Measurements from ENCODE around the gene WWC1.

WWC1 gene

GRCh38 chr5:168291342-168291963 lies at the start of gene WWC1:
Gene WWC1 (plus strand): TSS chr5:168291645. CDS start chr5:168292153, 508 bp downstream.
- no peak for DNase-seq (ENCODE audit: low read depth)

- DNase-seq (ENCODE audit: low read depth): no peak
Measured at GRCh38 chr5:168244838-168245559, 46.4 kb upstream of the WWC1 start.

- no peak for DNase-seq (ENCODE audit: low read depth)
Measured at GRCh38 chr5:168249923-168250322, 41.5 kb upstream of the WWC1 start.

- DNase-seq (ENCODE audit: low read depth): no peak
Measured at GRCh38 chr5:168251259-168251658, 40.2 kb upstream of the WWC1 start.

GRCh38 chr5:168254013-168254693 lies 37.3 kb upstream of the WWC1 start:
- no peak for DNase-seq (ENCODE audit: low read depth)

- DNase-seq (ENCODE audit: low read depth): no peak
Measured at GRCh38 chr5:168260353-168261226, 30.9 kb upstream of the WWC1 start.

- DNase-seq (ENCODE audit: low read depth): no peak
Measured at GRCh38 chr5:168261227-168261571, 30.2 kb upstream of the WWC1 start.

GRCh38 chr5:168262042-168262743 lies 29.3 kb upstream of the WWC1 start:
- DNase-seq (ENCODE audit: low read depth): no peak

- no peak for DNase-seq (ENCODE audit: low read depth)
Measured at GRCh38 chr5:168263121-168263520, 28.3 kb upstream of the WWC1 start.

GRCh38 chr5:168266016-168266415 lies 25.4 kb upstream of the WWC1 start:
- no peak for DNase-seq (ENCODE audit: low read depth)

GRCh38 chr5:168268949-168269936 lies 22.2 kb upstream of the WWC1 start:
- DNase-seq (ENCODE audit: low read depth): peak; percentile 75

- no peak for DNase-seq (ENCODE audit: low read depth)
Measured at GRCh38 chr5:168269937-168270330, 21.5 kb upstream of the WWC1 start.

- no peak for DNase-seq (ENCODE audit: low read depth)
Measured at GRCh38 chr5:168270476-168270875, 21.0 kb upstream of the WWC1 start.

GRCh38 chr5:168273056-168273980 lies 18.1 kb upstream of the WWC1 start:
- DNase-seq (ENCODE audit: low read depth): no peak

GRCh38 chr5:168274406-168274805 lies 17.0 kb upstream of the WWC1 start:
- no peak for DNase-seq (ENCODE audit: low read depth)

GRCh38 chr5:168275940-168276339 lies 15.5 kb upstream of the WWC1 start:
- DNase-seq (ENCODE audit: low read depth): no peak

- DNase-seq (ENCODE audit: low read depth): peak; percentile 48
Measured at GRCh38 chr5:168282120-168282519, 9.3 kb upstream of the WWC1 start.

GRCh38 chr5:168284809-168285208 lies 6.6 kb upstream of the WWC1 start:
- no peak for DNase-seq (ENCODE audit: low read depth)

GRCh38 chr5:168285696-168286095 lies 5.7 kb upstream of the WWC1 start:
- DNase-seq (ENCODE audit: low read depth): no peak
